ENCODE results near the gene CDC20.

CDC20 gene

DNA sequence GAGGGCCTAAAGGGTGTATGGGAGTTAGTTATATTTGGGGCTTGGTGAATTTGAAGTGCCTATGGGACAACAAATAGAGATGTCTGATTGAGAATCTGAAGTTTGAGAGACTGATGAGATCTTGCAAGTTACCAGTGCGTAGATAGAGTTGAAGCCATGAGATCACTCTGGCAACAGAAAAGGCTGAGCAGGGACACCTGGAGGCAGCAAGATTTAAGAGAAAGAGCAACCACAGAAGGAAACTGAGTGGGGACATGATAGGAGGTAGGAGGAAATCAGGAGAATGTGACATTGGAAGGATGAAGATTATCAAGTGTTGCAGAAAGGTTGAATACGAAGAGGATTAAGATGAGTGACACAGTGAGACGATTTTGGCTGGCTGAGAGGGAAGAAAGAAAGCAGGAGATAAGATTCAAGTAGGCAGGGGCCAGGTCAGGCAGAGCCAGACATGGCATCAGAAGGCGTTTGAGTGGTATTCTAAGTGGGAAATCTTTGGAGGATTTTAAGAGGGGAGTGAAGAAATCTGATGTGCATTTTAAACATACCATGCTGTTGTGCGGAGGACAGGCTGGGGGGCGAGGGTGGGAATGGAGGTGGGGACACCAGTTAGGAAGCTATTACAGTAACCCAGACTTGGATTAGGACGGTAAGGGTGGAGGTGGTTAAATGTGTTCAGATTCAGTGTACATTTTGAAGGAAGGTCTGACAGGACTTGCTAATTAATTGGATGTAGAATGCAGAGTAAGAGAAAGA, 24.2 kb upstream of the CDC20 start:
- H3K9ac ChIP-seq (ENCODE audit: low read length): no peak overlapping the region
- H3K4me1 ChIP-seq (ENCODE audit: control insufficient read depth, low read depth, low read length): peaks cover 7% of the 10 kb centered on the region
- H3K27ac ChIP-seq (ENCODE audit: low read length): no peak overlapping the region
- H3K36me3 ChIP-seq (ENCODE audit: control insufficient read depth, low read depth, low read length): no peaks in the 10 kb centered on the region
- no peaks in the 10 kb centered on the region for H3K27me3 ChIP-seq (ENCODE audit: control insufficient read depth, insufficient read depth, low read length)
- no peak overlapping the region for H3K4me3 ChIP-seq (ENCODE audit: low read length)
- no peaks in the 10 kb centered on the region for H3K9me3 ChIP-seq (ENCODE audit: control insufficient read depth, low read depth, low read length)

GRCh38 chr1:43337588-43337987, 21.2 kb upstream of the CDC20 start, which contains the start of gene MPL:
Gene MPL, plus strand, starts transcription at chr1:43337818. Its CDS starts 31 bp downstream, at chr1:43337849.
- Histone ChIP-seq H3K27me3 (ENCODE audit: control insufficient read depth, insufficient read depth, low read length) (no peaks in the 10 kb centered on the region), H3K27ac (ENCODE audit: low read length) (no peak within 1 kb of the TSS), H3K9me3 (ENCODE audit: control insufficient read depth, low read depth, low read length) (no peaks in the 10 kb centered on the region), H3K36me3 (ENCODE audit: control insufficient read depth, low read depth, low read length) (no peaks in the 10 kb centered on the region), H3K4me3 (ENCODE audit: low read length) (no peak within 1 kb of the TSS), H3K9ac (ENCODE audit: low read length) (no peak within 1 kb of the TSS), H3K4me1 (ENCODE audit: control insufficient read depth, low read depth, low read length) (no peaks in the 10 kb centered on the region)

DNA sequence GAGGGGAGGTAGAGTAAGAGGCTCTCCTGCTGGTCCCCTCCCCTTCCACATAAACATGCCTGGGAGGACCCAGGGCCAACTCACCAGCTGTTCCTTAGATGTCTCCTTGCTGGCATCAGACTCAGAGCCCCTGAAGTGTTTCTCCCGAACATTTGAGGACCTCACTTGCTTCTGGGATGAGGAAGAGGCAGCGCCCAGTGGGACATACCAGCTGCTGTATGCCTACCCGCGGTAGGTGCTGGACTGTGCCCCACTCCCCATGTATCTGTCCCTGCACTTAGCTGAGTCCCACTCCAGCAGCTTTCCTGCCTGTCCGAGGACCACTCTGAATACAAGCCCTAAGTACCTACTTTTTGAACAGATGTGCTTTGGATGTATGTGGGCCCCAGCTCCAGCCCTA, 20.8 kb upstream of the CDC20 start:
- H3K4me1 ChIP-seq (ENCODE audit: control insufficient read depth, low read depth, low read length): no peaks in the 10 kb centered on the region
- no peak overlapping the region for H3K9ac ChIP-seq (ENCODE audit: low read length)
- no peak overlapping the region for H3K4me3 ChIP-seq (ENCODE audit: low read length)
- no peak overlapping the region for H3K27ac ChIP-seq (ENCODE audit: low read length)
- no peaks in the 10 kb centered on the region for H3K27me3 ChIP-seq (ENCODE audit: control insufficient read depth, insufficient read depth, low read length)
- H3K9me3 ChIP-seq (ENCODE audit: control insufficient read depth, low read depth, low read length): no peaks in the 10 kb centered on the region
- no peaks in the 10 kb centered on the region for H3K36me3 ChIP-seq (ENCODE audit: control insufficient read depth, low read depth, low read length)

- Histone ChIP-seq H3K9ac (ENCODE audit: low read length) (no peak overlapping the region), H3K27me3 (ENCODE audit: control insufficient read depth, insufficient read depth, low read length) (no peaks in the 10 kb centered on the region), H3K4me3 (ENCODE audit: low read length) (no peak overlapping the region), H3K4me1 (ENCODE audit: control insufficient read depth, low read depth, low read length) (no peaks in the 10 kb centered on the region), H3K9me3 (ENCODE audit: control insufficient read depth, low read depth, low read length) (no peaks in the 10 kb centered on the region), H3K36me3 (ENCODE audit: control insufficient read depth, low read depth, low read length) (no peaks in the 10 kb centered on the region), H3K27ac (ENCODE audit: low read length) (no peak overlapping the region)
Observed at GRCh38 chr1:43339584-43340232, 19.1 kb upstream of the CDC20 start.

DNA sequence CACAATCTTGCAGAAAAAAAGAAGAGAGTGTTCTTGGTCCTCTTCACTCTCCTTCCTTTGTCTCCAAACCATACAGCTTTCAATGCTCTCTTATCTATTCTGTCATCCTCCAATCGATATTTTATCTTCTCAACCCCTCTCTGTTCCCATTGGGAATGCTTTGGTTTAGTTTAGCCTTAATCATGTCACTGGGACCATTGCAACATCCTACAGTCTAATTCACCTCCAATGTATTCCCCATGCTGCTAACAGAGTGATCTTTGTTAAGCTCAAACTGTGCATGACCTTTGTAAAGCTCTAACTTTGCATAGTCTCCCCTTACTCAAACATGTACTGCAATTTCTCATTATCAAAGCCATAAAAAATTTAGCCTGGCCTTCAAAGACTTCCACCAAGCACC, 18.2 kb upstream of the CDC20 start:
- H3K9me3 ChIP-seq (ENCODE audit: control insufficient read depth, low read depth, low read length): no peaks in the 10 kb centered on the region
- H3K27ac ChIP-seq (ENCODE audit: low read length): no peak overlapping the region
- no peak overlapping the region for H3K9ac ChIP-seq (ENCODE audit: low read length)
- H3K4me1 ChIP-seq (ENCODE audit: control insufficient read depth, low read depth, low read length): no peaks in the 10 kb centered on the region
- no peaks in the 10 kb centered on the region for H3K27me3 ChIP-seq (ENCODE audit: control insufficient read depth, insufficient read depth, low read length)
- H3K36me3 ChIP-seq (ENCODE audit: control insufficient read depth, low read depth, low read length): no peaks in the 10 kb centered on the region
- no peak overlapping the region for H3K4me3 ChIP-seq (ENCODE audit: low read length)

DNA sequence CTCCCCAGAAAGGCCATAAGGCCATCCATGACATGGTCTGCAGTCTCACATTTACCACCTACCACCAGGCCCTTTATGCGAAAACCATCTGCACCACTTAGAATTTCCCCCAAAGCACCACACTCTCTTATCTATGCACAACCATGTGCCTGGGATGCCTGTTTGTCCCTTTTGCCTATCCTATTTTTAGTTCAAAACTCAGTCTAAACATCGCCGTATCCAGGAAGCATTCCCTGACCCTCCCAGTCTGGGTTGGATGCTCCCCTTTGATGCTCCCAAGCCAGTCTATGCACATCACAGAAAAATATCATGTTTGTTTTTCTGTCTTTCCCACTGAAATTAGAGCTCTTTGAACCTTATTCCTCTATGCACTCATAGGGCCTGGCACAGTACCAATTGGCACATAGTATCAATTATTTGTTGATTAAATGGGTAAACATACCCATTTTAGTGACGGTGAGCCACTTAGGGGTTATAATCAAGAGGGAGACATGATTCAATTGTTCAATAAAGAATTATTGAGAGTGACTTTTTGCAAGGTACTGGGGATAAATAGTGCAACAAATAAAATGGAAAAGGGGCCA, 14.4 kb upstream of the CDC20 start:
- no peak overlapping the region for H3K9ac ChIP-seq (ENCODE audit: low read length)
- H3K36me3 ChIP-seq (ENCODE audit: control insufficient read depth, low read depth, low read length): no peaks in the 10 kb centered on the region
- H3K27me3 ChIP-seq (ENCODE audit: control insufficient read depth, insufficient read depth, low read length): peaks cover 15% of the 10 kb centered on the region
- H3K27ac ChIP-seq (ENCODE audit: low read length): no peak overlapping the region
- H3K4me3 ChIP-seq (ENCODE audit: low read length): no peak overlapping the region
- peaks cover 4% of the 10 kb centered on the region for H3K4me1 ChIP-seq (ENCODE audit: control insufficient read depth, low read depth, low read length)
- H3K9me3 ChIP-seq (ENCODE audit: control insufficient read depth, low read depth, low read length): no peaks in the 10 kb centered on the region

GRCh38 chr1:43345120-43345519, 13.7 kb upstream of the CDC20 start:
- no peak overlapping the region for H3K27ac ChIP-seq (ENCODE audit: low read length)
- no peak overlapping the region for H3K9ac ChIP-seq (ENCODE audit: low read length)
- H3K9me3 ChIP-seq (ENCODE audit: control insufficient read depth, low read depth, low read length): no peaks in the 10 kb centered on the region
- no peak overlapping the region for H3K4me3 ChIP-seq (ENCODE audit: low read length)
- H3K4me1 ChIP-seq (ENCODE audit: control insufficient read depth, low read depth, low read length): peaks cover 6% of the 10 kb centered on the region
- peaks cover 15% of the 10 kb centered on the region for H3K27me3 ChIP-seq (ENCODE audit: control insufficient read depth, insufficient read depth, low read length)
- H3K36me3 ChIP-seq (ENCODE audit: control insufficient read depth, low read depth, low read length): no peaks in the 10 kb centered on the region

DNA sequence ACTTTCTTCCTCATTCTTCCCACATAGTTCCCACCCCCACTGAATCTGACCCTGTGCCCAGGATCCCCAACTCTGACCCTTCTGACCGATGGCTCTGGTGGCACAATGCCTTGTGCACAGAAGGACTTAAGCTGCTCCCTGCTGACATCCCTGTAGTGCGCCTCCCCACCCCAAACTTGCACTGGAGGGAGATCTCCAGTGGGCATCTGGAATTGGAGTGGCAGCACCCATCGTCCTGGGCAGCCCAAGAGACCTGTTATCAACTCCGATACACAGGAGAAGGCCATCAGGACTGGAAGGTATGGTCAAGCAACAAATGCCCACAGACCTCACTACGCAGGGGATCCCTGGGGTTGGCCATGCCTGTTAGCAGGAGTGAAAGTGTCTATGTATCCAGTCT, 12.1 kb upstream of the CDC20 start:
- H3K27me3 ChIP-seq (ENCODE audit: control insufficient read depth, insufficient read depth, low read length): peaks cover 15% of the 10 kb centered on the region
- no peak overlapping the region for H3K27ac ChIP-seq (ENCODE audit: low read length)

DNA sequence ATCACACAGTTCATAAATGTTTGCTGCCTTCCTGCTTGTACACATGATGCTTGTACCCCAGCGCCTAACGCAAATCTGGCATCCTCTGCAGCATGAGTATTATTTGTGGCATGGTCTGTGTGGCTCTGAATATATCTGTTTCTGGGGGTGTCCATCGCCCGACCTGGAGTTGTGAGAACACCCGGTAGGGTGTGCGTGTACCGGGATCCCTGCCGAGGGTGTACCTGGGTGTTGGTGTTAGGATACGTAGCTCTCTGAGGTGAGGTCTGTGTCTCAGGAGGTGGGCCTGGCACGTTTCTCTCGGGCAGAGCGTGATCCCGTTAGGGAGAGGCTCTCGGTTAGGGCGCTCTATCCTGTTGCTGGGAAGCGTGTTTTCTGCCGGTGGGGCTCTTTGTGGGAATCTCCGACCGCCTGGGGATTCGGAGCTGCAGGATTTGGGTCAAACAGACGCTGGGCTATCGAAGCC, 10.4 kb upstream of the CDC20 start:
- no peaks in the 10 kb centered on the region for H3K9me3 ChIP-seq (ENCODE audit: control insufficient read depth, low read depth, low read length)
- peaks cover 8% of the 10 kb centered on the region for H3K4me1 ChIP-seq (ENCODE audit: control insufficient read depth, low read depth, low read length)
- H3K27me3 ChIP-seq (ENCODE audit: control insufficient read depth, insufficient read depth, low read length): peaks cover 15% of the 10 kb centered on the region
- H3K4me3 ChIP-seq (ENCODE audit: low read length): peak overlapping the region; percentile 69
- H3K9ac ChIP-seq (ENCODE audit: low read length): peak overlapping the region; percentile 71
- no peak overlapping the region for H3K27ac ChIP-seq (ENCODE audit: low read length)
- H3K36me3 ChIP-seq (ENCODE audit: control insufficient read depth, low read depth, low read length): no peaks in the 10 kb centered on the region

More for the DNA sequence above, 12.1 kb upstream of the CDC20 start:
- Histone ChIP-seq H3K36me3 (ENCODE audit: control insufficient read depth, low read depth, low read length) (no peaks in the 10 kb centered on the region), H3K4me3 (ENCODE audit: low read length) (no peak overlapping the region), H3K9me3 (ENCODE audit: control insufficient read depth, low read depth, low read length) (no peaks in the 10 kb centered on the region), H3K4me1 (ENCODE audit: control insufficient read depth, low read depth, low read length) (peaks cover 8% of the 10 kb centered on the region), H3K9ac (ENCODE audit: low read length) (no peak overlapping the region)

DNA sequence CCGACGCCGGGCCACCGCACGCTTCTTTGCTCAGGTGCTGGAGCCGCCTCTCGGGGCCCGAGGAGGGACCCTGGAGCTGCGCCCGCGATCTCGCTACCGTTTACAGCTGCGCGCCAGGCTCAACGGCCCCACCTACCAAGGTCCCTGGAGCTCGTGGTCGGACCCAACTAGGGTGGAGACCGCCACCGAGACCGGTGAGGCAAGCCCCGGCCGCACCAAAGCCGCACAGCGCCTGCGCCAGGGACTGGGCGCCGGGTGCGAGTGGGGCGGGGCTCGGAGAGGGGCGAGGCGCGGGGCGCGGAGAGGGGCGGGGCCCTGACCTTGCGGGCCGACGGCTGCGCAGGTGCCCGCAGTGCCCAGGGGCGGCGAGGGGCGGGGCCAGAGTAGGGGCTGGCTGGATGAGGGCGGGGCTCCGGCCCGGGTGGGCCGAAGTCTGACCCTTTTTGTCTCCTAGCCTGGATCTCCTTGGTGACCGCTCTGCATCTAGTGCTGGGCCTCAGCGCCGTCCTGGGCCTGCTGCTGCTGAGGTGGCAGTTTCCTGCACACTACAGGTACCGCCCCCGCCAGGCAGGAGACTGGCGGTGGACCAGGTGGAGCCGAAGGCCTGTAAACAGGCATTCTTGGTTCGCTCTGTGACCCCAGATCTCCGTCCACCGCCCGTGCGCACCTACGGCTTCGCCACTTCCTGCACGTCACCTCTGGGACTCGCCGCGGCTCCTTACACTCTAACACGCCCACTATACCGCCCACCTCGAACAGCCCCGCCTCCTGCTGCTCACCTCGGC, 9.8 kb upstream of the CDC20 start:
- Histone ChIP-seq H3K4me1 (ENCODE audit: control insufficient read depth, low read depth, low read length) (peaks cover 8% of the 10 kb centered on the region), H3K4me3 (ENCODE audit: low read length) (peak overlapping the region; percentile 69), H3K36me3 (ENCODE audit: control insufficient read depth, low read depth, low read length) (no peaks in the 10 kb centered on the region), H3K27ac (ENCODE audit: low read length) (peak overlapping the region; percentile 86), H3K27me3 (ENCODE audit: control insufficient read depth, insufficient read depth, low read length) (peaks cover 15% of the 10 kb centered on the region), H3K9me3 (ENCODE audit: control insufficient read depth, low read depth, low read length) (no peaks in the 10 kb centered on the region), H3K9ac (ENCODE audit: low read length) (peak overlapping the region; percentile 74)

GRCh38 chr1:43349594-43350306, 9.0 kb upstream of the CDC20 start:
- H3K36me3 ChIP-seq (ENCODE audit: control insufficient read depth, low read depth, low read length): no peaks in the 10 kb centered on the region
- peaks cover 15% of the 10 kb centered on the region for H3K27me3 ChIP-seq (ENCODE audit: control insufficient read depth, insufficient read depth, low read length)
- peak overlapping the region; percentile 74 for H3K9ac ChIP-seq (ENCODE audit: low read length)
- peak overlapping the region; percentile 69 for H3K4me3 ChIP-seq (ENCODE audit: low read length)
- peaks cover 8% of the 10 kb centered on the region for H3K4me1 ChIP-seq (ENCODE audit: control insufficient read depth, low read depth, low read length)
- H3K9me3 ChIP-seq (ENCODE audit: control insufficient read depth, low read depth, low read length): no peaks in the 10 kb centered on the region
- H3K27ac ChIP-seq (ENCODE audit: low read length): peak overlapping the region; percentile 28

Measured in iPS-18a (cell line).